Activated T-helper 1 cell treated with anti-CD3 and anti-CD28 coated beads, Interleukin-2, amount 50 U/mL, for 16 hours (primary cell): Measurements from ENCODE around the gene GAB2.
"Not testable (repeated sequence)": the region's sequence is repeated elsewhere in the genome, so short reads cannot be mapped to it uniquely, and the experiment has no call there.

Source experiments
- DNase-seq, 2 donors: peaks; one replicate each; pipeline ENCODE4 v3.0.0-alpha.2; 2020; ENCODE audit warnings: low read depth in 1 of 2, low spot score in 1 of 2

GAB2 gene

GRCh38 chr11:78192911-78193351, 224.7 kb downstream of the GAB2 start:
- no peak for DNase-seq

GRCh38 chr11:78192223-78192719, 225.3 kb downstream of the GAB2 start:
- DNase-seq: no peak

GRCh38 chr11:78190871-78191538, 226.6 kb downstream of the GAB2 start:
- no peak for DNase-seq

- no peak for DNase-seq
Observed at GRCh38 chr11:78190374-78190773, 227.2 kb downstream of the GAB2 start.

- DNase-seq: no peak
Observed at GRCh38 chr11:78189851-78190250, 227.8 kb downstream of the GAB2 start.

- no peak for DNase-seq
Observed at GRCh38 chr11:78189174-78189724, 228.4 kb downstream of the GAB2 start.

- DNase-seq: peak; percentile 80 to 86
Observed at GRCh38 chr11:78188286-78189173, 229.1 kb downstream of the GAB2 start, which contains the start of the genes KCTD21 and USP35. Gene KCTD21 (minus strand): TSS chr11:78188626. CDS start chr11:78174554, 14,072 bp downstream. Gene USP35 (plus strand): TSS chr11:78188919. CDS start chr11:78196246, 7,327 bp downstream.

GRCh38 chr11:78187366-78188285, 230.0 kb downstream of the GAB2 start:
- DNase-seq: peak in 1 of 2 donors; percentile 63

GRCh38 chr11:78181185-78181584, 236.4 kb downstream of the GAB2 start:
- no peak for DNase-seq

- DNase-seq: no peak
Observed at GRCh38 chr11:78180751-78181150, 236.9 kb downstream of the GAB2 start.

- DNase-seq: no peak
Observed at GRCh38 chr11:78179459-78180071, 238.1 kb downstream of the GAB2 start.

GRCh38 chr11:78177216-78177615, 240.4 kb downstream of the GAB2 start:
- no peak for DNase-seq

GRCh38 chr11:78176605-78177141, 240.9 kb downstream of the GAB2 start:
- DNase-seq: no peak

- not testable (repeated sequence) for DNase-seq
Observed at GRCh38 chr11:78175862-78176261, 241.8 kb downstream of the GAB2 start.

GRCh38 chr11:78171951-78172350, 245.7 kb downstream of the GAB2 start:
- DNase-seq: no peak

- no peak for DNase-seq
Observed at GRCh38 chr11:78170874-78171549, 246.6 kb downstream of the GAB2 start.

- no peak for DNase-seq
Observed at GRCh38 chr11:78170413-78170812, 247.2 kb downstream of the GAB2 start.

- DNase-seq: no peak
Observed at GRCh38 chr11:78168539-78169477, 248.8 kb downstream of the GAB2 start.
